Activated T-cell treated with anti-CD3 and anti-CD28 coated beads, Interleukin-2, amount 50 U/mL, for 24 hours (primary cell): Measurements from ENCODE around the gene LEMD3.

Experiments used
- DNase-seq: peaks from one replicate; pipeline ENCODE4 v3.0.0-alpha.2; 2020
- H3K27ac Mint-ChIP-seq: 2 replicates; pipeline ENCODE4 v1.8.0; 2020; ENCODE audit warnings: mild to moderate bottlenecking, mixed read lengths
- H3K27me3 Mint-ChIP-seq: 2 replicates; pipeline ENCODE4 v1.8.0; 2020; ENCODE audit warnings: mixed read lengths
- H3K36me3 Mint-ChIP-seq: 2 replicates; pipeline ENCODE4 v1.8.0; 2020; ENCODE audit warnings: low read depth, mixed read lengths
- H3K4me1 Mint-ChIP-seq: 2 replicates; pipeline ENCODE4 v1.8.0; 2020; ENCODE audit warnings: low read depth, mixed read lengths
- H3K4me3 Mint-ChIP-seq: 2 replicates; pipeline ENCODE4 v1.8.0; 2020; ENCODE audit warnings: mild to moderate bottlenecking, moderate library complexity, mixed read lengths
- H3K9me3 Mint-ChIP-seq: 2 replicates; pipeline ENCODE4 v1.8.0; 2020; ENCODE audit warnings: mixed read lengths

LEMD3 gene

DNA sequence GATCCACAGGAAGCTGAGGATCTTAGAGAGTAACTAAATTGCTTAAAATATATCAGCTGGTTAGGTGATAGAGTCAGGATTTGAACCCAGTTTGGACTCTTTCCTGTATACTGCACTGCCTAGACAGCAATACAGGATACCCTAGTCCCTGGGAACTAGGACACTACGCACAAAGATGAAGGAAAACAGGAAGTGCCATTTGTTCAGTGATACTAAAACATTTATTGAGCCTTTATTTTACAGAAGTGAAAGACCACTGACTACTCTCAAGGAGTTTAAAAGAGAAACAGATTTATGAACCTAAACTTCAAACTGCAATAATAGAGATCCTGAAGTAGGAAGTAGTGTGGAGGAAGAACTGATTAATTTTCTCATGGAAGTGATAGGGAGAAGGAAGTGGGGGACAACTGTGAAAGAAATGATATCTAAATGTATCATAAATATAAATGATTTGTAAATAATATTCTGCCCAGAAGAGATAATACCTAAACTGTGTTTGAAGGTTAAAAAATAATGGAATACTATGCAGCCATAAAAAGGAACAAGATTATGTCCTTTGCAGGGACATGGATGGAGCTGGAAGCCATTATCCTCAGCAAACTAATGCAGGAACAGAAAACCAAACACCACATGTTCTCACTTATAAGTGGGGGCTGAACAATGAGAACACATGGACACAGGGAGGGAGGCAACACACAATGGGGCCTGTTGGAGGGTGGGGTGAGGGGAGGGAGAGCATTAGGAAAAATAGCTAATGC is 127.3 kb downstream of the LEMD3 start:
- Mint-ChIP-seq H3K27me3 (peaks cover 27% of the 10 kb centered on the region), H3K4me3 (no peak overlapping the region), H3K4me1 (no peaks in the 10 kb centered on the region), H3K36me3 (no peaks in the 10 kb centered on the region), H3K9me3 (no peaks in the 10 kb centered on the region), H3K27ac (no peak overlapping the region)
- DNase-seq: no peak
